DOHH2 (cell line): ENCODE results near the gene DCTN4.
"Not testable (repeated sequence)": the region's sequence is repeated elsewhere in the genome, so short reads cannot be mapped to it uniquely, and the experiment has no call there.

Source experiments
- H3F3A ChIP-seq: fragments of 200-600 bp; sonication (generic), shearing (Covaris generic); 2 replicates; pipeline ENCODE4 v1.6.0; 2016; ENCODE audit warnings: antibody characterized with exemption, mild to moderate bottlenecking; ENCODE audit not compliant: control insufficient read depth, insufficient read depth
- H3K27ac ChIP-seq: fragments of 200-600 bp; sonication (generic); 2 replicates; pipeline ENCODE4 v1.5.1; 2014; ENCODE audit warnings: low read depth, mild to moderate bottlenecking, low read length, moderate library complexity
- H3K27me3 ChIP-seq: fragments of 200-600 bp; sonication (generic); 2 replicates; pipeline ENCODE4 v1.6.1; 2014; ENCODE audit warnings: mild to moderate bottlenecking, low read length, mixed read lengths; ENCODE audit not compliant: control insufficient read depth
- H3K36me3 ChIP-seq: fragments of 200-600 bp; sonication (generic); 2 replicates; pipeline ENCODE4 v1.6.1; 2014; ENCODE audit warnings: mild to moderate bottlenecking, low read length, moderate library complexity, mixed read lengths; ENCODE audit not compliant: control insufficient read depth
- H3K4me1 ChIP-seq: fragments of 200-600 bp; sonication (generic); 2 replicates; pipeline ENCODE4 v1.6.1; 2014; ENCODE audit warnings: mild to moderate bottlenecking, low read length, mixed read lengths; ENCODE audit not compliant: control insufficient read depth
- H3K4me2 ChIP-seq: fragments of 200-600 bp; sonication (generic); 2 replicates; pipeline ENCODE4 v1.6.0; 2014; ENCODE audit warnings: mild to moderate bottlenecking, low read length, moderate library complexity
- H3K4me3 ChIP-seq: fragments of 200-600 bp; sonication (generic); 2 replicates; pipeline ENCODE4 v1.5.1; 2014; ENCODE audit warnings: mild to moderate bottlenecking, low read length, mixed read lengths
- H3K79me2 ChIP-seq: fragments of 200-600 bp; sonication (generic); 2 replicates; pipeline ENCODE4 v1.6.1; 2014; ENCODE audit warnings: mild to moderate bottlenecking, low read length, mixed read lengths; ENCODE audit not compliant: control insufficient read depth
- H3K9me2 ChIP-seq: fragments of 200-600 bp; sonication (generic); replicated peaks from 2 replicates; pipeline ENCODE4 v1.6.1; 2014; ENCODE audit warnings: mild to moderate bottlenecking, low read length, mixed read lengths; ENCODE audit not compliant: control insufficient read depth
- H3K9me3 ChIP-seq: fragments of 200-600 bp; sonication (generic); 2 replicates; pipeline ENCODE4 v1.6.1; 2014; ENCODE audit warnings: antibody characterized with exemption, low read length, mixed read lengths; ENCODE audit not compliant: control insufficient read depth, insufficient read depth
- H4K20me1 ChIP-seq: fragments of 200-600 bp; sonication (generic); 2 replicates; pipeline ENCODE4 v1.6.0; 2014; ENCODE audit warnings: low read depth, mild to moderate bottlenecking, antibody characterized with exemption, low read length, moderate library complexity; ENCODE audit not compliant: control insufficient read depth, insufficient read depth
- EZH2phosphoT487 ChIP-seq: fragments of 200-600 bp; sonication (generic); IDR thresholded peaks from 2 replicates; pipeline ENCODE4 v1.6.1; 2017; ENCODE audit warnings: borderline replicate concordance, mild to moderate bottlenecking, antibody characterized with exemption, low read length, moderate library complexity, mixed read lengths
- TF ChIP-seq, protein P1 (sequence below): fragments of 200-600 bp; sonication (generic); IDR thresholded peaks from one replicate; pipeline ENCODE4 v1.5.1; 2014; ENCODE audit warnings: antibody characterized with exemption, mild to moderate bottlenecking, low read depth, low read length; ENCODE audit not compliant: poor library complexity, severe bottlenecking

DCTN4 gene

DNA sequence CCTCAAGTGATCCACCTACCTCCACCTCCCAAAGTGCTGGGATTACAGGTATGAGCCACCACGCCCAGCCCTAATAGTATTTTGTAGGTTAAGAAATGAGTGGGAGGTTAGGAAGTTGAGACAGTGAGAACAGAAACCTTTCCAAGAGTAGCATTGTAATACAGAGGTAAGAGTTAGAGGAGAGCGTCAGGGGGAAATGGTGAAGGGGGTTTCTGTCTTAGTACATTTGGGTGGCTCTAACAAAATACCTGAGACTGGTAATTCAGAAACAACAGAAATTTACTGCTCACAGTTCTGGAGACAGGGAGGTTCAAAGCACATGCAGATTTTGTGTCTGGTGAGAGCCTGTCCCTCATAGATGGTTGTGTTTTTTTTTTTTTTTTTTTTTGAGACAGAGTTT is 38.6 kb upstream of the DCTN4 start:
- Histone ChIP-seq H3K4me1 (peaks cover 10% of the 10 kb centered on the region), H3K4me3 (no peak overlapping the region), H3K9me2 (no peaks in the 10 kb centered on the region), H3F3A (no peaks in the 10 kb centered on the region), H3K27ac (no peak overlapping the region), H3K79me2 (no peaks in the 10 kb centered on the region), H3K27me3 (0 out of 2 replicates have a peak, but pooled peaks cover 8% of the 10 kb centered on the region), H3K36me3 (no peaks in the 10 kb centered on the region), H4K20me1 (no peaks in the 10 kb centered on the region), H3K9me3 (no peaks in the 10 kb centered on the region), H3K4me2 (no peak overlapping the region)
- TF ChIP-seq, protein P1, sequence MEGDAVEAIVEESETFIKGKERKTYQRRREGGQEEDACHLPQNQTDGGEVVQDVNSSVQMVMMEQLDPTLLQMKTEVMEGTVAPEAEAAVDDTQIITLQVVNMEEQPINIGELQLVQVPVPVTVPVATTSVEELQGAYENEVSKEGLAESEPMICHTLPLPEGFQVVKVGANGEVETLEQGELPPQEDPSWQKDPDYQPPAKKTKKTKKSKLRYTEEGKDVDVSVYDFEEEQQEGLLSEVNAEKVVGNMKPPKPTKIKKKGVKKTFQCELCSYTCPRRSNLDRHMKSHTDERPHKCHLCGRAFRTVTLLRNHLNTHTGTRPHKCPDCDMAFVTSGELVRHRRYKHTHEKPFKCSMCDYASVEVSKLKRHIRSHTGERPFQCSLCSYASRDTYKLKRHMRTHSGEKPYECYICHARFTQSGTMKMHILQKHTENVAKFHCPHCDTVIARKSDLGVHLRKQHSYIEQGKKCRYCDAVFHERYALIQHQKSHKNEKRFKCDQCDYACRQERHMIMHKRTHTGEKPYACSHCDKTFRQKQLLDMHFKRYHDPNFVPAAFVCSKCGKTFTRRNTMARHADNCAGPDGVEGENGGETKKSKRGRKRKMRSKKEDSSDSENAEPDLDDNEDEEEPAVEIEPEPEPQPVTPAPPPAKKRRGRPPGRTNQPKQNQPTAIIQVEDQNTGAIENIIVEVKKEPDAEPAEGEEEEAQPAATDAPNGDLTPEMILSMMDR = no peak
- no peak for TF ChIP-seq EZH2phosphoT487

DNA sequence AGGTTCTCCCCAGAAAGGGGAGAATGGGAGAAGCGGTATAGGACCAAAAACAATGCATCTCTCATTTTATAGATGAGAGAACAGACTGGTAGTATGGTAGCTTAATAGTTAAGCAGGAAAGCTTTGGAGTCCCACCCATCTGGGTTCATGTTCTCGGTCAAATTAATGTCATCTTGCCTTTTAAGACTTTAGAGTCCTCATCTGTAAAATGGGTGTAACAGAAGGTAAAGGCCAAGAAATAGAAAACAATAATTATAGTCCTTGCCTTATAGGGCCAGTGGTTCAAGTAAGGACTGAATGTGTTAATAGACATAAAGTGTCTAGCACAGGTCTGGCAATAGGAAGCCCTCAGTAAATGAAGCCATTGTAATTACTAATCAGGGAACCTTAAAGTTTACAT is 36.1 kb upstream of the DCTN4 start:
- H3K36me3 ChIP-seq = no peaks in the 10 kb centered on the region
- no peaks in the 10 kb centered on the region for H3K9me3 ChIP-seq
- TF ChIP-seq, protein P1 = no peak
- H3K27me3 ChIP-seq = peaks cover 13% of the 10 kb centered on the region
- H3K4me3 ChIP-seq = no peak overlapping the region
- no peaks in the 10 kb centered on the region for H3K4me1 ChIP-seq
- no peak overlapping the region for H3K27ac ChIP-seq
- no peak overlapping the region for H3K4me2 ChIP-seq
- no peaks in the 10 kb centered on the region for H3K79me2 ChIP-seq
- no peaks in the 10 kb centered on the region for H4K20me1 ChIP-seq
- no peaks in the 10 kb centered on the region for H3K9me2 ChIP-seq
- H3F3A ChIP-seq = no peaks in the 10 kb centered on the region

DNA sequence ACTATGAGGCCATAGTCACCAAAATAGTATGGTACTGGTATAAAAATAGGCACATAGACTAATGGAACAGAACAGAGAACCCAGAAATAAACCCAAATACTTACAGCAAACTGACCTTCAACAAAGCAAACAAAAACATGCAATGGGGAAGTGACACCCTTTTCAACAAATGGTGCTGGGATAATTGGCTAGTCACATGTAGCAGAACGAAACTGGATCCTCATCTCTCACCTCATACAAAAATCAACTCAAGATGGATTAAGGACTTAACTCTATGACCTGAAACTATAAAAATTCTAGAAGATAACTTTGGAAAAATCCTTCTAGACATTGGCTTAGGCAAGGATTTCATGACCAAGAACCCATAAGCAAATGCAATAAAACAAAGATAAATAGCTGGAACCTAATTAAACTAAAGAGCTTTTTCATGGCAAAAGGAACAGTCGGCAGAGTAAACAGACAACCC is 34.6 kb upstream of the DCTN4 start:
- H4K20me1 ChIP-seq, H3K27ac ChIP-seq, H3K4me3 ChIP-seq, H3K4me1 ChIP-seq, H3K9me3 ChIP-seq, H3K79me2 ChIP-seq, H3K36me3 ChIP-seq, H3K4me2 ChIP-seq, H3F3A ChIP-seq, H3K9me2 ChIP-seq: not testable (repeated sequence)
- H3K27me3 ChIP-seq = peaks cover 16% of the 10 kb centered on the region

DNA sequence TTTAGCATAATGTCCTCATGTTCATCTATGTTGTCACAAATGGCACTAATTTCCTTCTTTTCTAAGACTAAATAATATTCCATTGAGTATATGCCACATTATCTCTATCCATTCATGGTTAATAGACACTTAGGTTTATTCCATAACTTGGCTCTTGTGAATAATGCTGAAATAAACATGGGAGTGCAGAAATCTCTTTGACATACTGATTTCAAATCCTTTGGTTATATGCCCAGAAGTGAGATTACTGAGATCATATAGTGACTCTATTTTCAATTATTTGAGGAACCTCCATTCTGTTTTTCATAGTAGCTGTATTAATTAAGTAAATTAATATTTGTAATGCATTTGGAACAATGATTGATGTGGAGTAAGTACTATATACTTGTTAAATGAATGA is 32.7 kb upstream of the DCTN4 start:
- TF ChIP-seq, protein P1 = no peak
- TF ChIP-seq EZH2phosphoT487 = no peak
- Histone ChIP-seq H3F3A (no peaks in the 10 kb centered on the region), H3K79me2 (no peaks in the 10 kb centered on the region), H3K27me3 (peaks cover 18% of the 10 kb centered on the region), H3K4me1 (no peaks in the 10 kb centered on the region), H4K20me1 (no peaks in the 10 kb centered on the region), H3K36me3 (no peaks in the 10 kb centered on the region), H3K4me2 (no peak overlapping the region), H3K9me2 (no peaks in the 10 kb centered on the region), H3K27ac (no peak overlapping the region), H3K4me3 (no peak overlapping the region), H3K9me3 (no peaks in the 10 kb centered on the region)
